Renal pelvis (tissue), 4 donors: ENCODE data around the gene SPATS2. TPM values are rescaled to one million over a fixed set of nuclear protein-coding genes. Genes with fewer than 3 reads are reported as not detected.

Experiments
- DNase-seq: peaks from one replicate; pipeline ENCODE4 v3.0.0-alpha.2; 2013
- polyA plus RNA-seq, 3 donors: library from polyadenylated mRNA; unstranded; fragments of 120-200 nt; gene quantifications; one replicate each; pipeline ENCODE4 v1.2.1, GENCODE V29; 2013; ENCODE audit not compliant: insufficient read length in 3 of 3

The SPATS2 gene
- polyA plus RNA-seq, 3 donors, result 42.5 to 53.3 (median 51.5) TPM

DNA sequence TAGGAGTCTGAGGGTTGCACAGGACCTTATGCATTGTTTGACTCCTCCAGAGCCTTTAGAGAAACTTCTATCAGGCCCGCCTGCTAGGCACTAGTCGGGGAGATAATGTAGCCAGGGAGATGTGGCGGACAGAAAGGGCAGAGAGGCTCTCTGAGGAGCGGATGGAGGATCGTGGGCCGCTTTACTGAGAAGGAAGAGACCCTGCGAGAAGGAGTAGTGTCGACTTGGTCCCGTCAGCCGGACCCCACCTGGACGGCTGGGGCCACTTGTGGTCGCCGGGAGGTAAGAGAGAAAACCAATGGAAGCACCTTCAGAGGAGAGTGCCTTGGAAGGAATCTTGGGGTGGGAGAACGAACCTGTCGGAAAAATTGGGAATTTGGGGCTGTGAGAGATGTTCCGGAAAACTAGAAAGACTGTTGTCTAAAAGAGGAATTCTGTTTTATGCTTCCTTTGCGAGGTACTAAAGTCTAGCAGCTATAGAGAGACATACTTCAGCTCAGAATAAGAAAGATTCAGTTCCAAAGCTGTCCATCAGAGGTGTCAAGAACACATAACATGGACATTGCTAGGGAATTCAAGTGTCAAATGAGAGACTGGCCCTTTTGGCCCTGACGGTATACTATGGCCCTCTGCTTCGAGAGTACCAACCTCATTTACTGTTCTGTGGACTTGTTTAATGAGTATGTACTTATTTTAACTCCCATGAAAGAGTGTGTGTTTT lies 201.3 kb downstream of the SPATS2 start:
- no peak for DNase-seq

Other genes with a start within 250 kb of the SPATS2 start
- gene TUBA1B, start 236.1 kb upstream of the SPATS2 start, polyA plus RNA-seq, result 1,000 to 10,000 TPM in 2 of 3 donors, 100 to 1,000 TPM in 1; 971 to 1,231 (median 1,109) TPM
- gene TUBA1A, start 178.4 kb upstream of the SPATS2 start, polyA plus RNA-seq, result 100 to 1,000 TPM; 364 to 473 (median 401) TPM
- 100 to 1,000 TPM; 140 to 152 (median 142) TPM for gene TUBA1C, start 102.4 kb upstream of the SPATS2 start, polyA plus RNA-seq
- gene PRPH, start 72.3 kb upstream of the SPATS2 start, polyA plus RNA-seq, result under 1 TPM; 0.30 to 0.56 (median 0.47) TPM
- gene TROAP, start 44.2 kb upstream of the SPATS2 start, polyA plus RNA-seq, result 10 to 100 TPM; 22.4 to 37.1 (median 26.6) TPM
- 1 to 10 TPM; 1.2 to 2.0 (median 1.3) TPM for gene C1QL4, start 30.3 kb upstream of the SPATS2 start, polyA plus RNA-seq
- 10 to 100 TPM; 16.1 to 25.4 (median 24.5) TPM for gene DNAJC22, start 20.6 kb upstream of the SPATS2 start, polyA plus RNA-seq
- 1 to 10 TPM; 6.4 to 8.0 (median 6.7) TPM for gene KCNH3, start 171.6 kb downstream of the SPATS2 start, polyA plus RNA-seq
- 10 to 100 TPM; 72.6 to 81.3 (median 77.1) TPM for gene MCRS1, start 200.7 kb downstream of the SPATS2 start, polyA plus RNA-seq
- 1 to 10 TPM in 2 of 3 donors, under 1 TPM in 1; 0.93 to 3.9 (median 3.9) TPM for gene FAM186B, start 238.2 kb downstream of the SPATS2 start, polyA plus RNA-seq